Lung microvascular endothelial cell (primary cell): Measurements from ENCODE around the gene PFKM. TPM values are rescaled to one million over a fixed set of nuclear protein-coding genes. Genes with fewer than 3 reads are reported as not detected.

Experiments
- DNase-seq, 2 donors: peaks; one replicate each; pipeline versions ENCODE4 v3.0.0 to v3.0.0-alpha.2; 2010; ENCODE audit warnings: low read depth in 2 of 2
- total RNA-seq: library from RNA; depleted of rRNA; stranded (reverse); fragments of >200 nt; gene quantifications from 2 replicates; pipeline ENCODE4 v1.2.1, GENCODE V29; 2014

The PFKM gene
- total RNA-seq: 30.4 and 38.6 TPM in 2 replicates

DNA sequence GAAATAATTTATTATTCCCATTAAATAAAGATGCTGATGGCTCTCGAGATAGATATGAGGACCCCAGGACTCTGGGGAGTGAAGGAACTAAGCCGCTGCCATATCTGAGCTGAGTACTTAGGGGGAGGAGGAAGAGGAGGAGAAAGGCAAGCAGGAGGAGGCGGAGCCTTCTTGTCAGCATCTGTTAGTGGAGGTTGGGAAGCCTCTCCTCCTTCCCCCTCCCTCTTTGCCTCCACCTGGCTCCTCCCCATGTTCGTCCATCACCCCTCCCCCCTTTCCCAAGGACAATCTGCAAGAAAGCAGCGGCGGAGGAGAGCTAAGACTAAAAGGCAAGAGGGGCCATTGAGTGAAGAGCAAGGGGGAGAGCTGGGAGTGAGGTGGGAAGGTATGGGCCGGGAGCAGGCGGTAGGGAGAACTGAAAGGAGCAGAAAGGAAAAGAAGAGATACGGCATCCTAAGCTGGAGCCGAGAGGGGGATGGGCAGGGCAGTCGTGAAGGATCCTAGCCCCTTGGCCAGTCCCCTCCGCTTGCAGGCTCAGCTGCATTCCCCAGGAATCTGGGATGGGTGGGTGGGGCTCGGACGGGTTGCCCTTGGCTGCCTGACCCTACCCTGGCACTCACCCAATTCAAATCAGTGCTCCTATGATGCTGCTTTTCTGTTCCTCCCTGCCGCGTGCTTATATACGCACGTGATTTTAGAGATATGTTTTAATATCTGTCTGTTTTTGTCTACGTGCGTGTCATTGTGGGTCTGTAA, at the start of gene PFKM:
Gene PFKM (plus strand): TSS at position 287 of the 756 bp plus-strand sequence. CDS start 3,411 bp downstream, outside the sequence.
- peak; percentile 61 to 96 for DNase-seq

GRCh38 chr12:48070033-48070432, 49.1 kb upstream of the PFKM start:
- no peak for DNase-seq

DNA sequence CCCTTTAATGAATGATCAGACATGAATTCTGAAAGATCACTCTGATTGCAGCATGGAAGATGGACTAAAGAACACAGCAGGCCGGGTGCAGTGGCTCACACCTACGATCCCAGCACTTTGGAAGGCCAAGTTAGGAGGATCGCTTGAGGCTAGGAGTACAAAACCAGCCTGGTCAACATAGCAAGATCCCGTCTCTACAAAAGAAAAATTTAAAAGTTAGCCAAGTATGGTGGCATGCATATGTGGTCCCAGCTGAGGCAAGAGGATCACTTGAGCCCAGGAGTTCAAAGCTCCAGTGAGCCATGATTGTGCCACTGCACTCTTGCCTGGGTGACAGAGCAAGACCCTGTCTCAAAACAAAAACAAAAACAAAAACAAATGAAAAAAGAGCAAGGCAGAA, 48.4 kb upstream of the PFKM start:
- DNase-seq: no peak

DNA sequence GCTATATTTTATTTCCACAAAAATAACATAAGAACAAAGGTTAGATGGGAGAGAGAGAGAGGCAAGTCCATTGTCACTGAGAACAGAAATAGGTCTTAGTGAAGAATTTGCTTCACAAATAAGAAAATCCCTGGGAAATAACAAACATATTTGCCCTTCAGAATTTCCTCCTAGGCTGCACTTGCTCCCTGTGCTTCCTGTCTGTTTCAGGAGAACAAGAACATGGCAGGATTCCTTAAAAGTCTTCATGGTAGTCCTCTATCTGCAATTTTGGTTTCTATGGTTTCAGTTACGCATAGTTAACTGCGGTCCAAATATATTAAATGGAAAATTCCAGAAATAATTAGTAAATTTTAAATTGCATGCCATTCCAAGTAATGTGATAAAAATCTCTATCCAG, 47.4 kb upstream of the PFKM start:
- no peak for DNase-seq

DNA sequence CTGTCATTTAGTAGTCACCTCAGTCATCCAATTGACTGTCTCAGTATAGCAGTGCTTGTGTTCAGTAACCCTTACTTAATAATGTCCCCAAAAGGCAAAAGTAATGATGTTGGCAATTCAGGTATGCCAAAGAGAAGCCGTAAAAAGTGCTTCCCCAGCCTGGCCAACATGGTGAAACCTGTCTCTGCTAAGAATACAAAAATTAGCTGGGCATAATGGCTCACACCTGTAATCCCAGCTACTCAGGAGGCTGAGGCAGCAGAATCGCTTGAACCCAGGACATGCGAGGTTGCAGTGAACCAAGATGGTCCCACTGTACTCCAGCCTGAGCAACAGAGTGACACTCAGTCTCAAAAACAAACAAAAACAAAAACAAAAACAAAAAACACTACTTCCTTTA, 46.9 kb upstream of the PFKM start:
- DNase-seq: no peak

GRCh38 chr12:48074266-48074665, 44.9 kb upstream of the PFKM start:
- no peak for DNase-seq

- no peak for DNase-seq
These were observed 43.3 kb upstream of the PFKM start for GRCh38 chr12:48075832-48076231.

DNA sequence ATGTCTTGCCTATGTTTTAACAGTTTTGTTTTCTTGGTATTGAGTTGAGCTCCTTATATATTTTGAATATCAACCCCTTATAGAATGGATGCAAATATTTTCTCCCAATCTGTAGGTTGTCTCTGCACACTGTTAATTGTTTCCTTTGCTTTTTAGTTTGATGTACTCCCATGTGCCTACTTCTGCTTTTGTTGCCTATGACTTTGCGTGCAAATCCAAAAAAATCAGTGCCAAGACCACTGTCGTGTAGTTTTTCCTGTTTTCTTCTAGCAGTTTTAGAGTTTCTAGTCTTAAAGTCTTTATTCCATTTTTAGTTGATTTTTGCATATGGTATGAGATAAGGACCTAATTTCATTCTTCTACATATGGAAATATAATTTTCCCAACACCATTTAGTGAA, 42.1 kb upstream of the PFKM start:
- no peak for DNase-seq

- no peak for DNase-seq
These were observed 40.3 kb upstream of the PFKM start for GRCh38 chr12:48078901-48079300.

GRCh38 chr12:48080285-48080684, 38.9 kb upstream of the PFKM start:
- DNase-seq: no peak

DNA sequence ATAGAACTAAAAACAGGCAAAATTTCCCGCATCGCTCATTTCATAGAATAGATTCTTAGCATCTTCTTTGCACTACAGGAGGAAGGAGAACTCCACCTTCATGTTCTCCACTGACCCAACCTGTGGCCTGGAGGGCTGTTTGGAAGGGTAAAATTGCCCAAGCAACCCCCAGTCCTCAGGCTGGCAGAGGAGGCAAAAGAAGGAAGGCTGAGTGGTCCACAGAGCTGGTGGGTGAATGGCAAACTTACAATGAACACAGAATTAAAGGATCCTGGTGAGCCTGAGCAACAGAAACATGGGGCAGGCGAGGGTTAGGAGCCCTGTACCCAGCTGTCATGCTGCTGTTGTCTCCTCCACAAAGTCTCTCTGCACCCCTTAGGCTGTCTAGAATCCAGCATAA, 38.3 kb upstream of the PFKM start:
- no peak for DNase-seq

DNA sequence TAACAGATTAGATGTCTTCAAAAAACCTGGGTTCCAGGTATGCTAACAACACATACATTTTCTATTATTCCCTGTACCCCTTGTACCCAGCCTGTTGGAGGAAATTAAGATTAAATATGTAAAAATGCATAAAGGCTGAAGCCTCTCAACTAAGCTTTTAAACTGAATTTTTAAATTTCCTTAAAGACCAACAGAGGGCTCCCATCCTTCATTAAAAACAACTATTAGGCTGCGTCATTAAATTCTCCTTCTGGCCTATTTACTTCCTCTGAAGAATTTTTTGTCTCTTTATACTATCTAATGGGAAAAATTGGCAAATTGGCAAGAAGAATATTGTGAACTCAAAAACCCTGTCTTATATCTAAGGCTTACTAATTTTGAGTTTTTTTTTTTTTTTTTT, 35.1 kb upstream of the PFKM start:
- DNase-seq: peak; percentile 35

- no peak for DNase-seq
These were observed 34.2 kb upstream of the PFKM start for GRCh38 chr12:48084841-48085460.

DNA sequence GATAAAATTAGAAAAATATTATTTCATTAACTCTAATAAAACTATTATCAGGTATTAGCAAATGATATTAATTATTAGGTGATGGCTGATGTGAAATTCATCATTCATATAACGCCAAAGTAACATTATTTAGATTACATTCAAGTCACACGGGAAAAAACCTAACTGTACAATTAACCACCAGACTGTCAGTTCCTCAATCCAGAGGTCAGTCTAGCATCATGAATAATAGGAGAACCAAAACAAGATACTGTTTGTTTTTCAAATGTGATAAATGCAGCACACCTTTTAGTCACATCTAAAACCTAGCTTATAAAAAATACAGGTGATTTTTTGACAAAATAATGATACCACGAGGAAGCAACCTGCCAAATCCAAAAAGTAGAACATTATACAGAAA, 32.8 kb upstream of the PFKM start:
- no peak for DNase-seq

DNA sequence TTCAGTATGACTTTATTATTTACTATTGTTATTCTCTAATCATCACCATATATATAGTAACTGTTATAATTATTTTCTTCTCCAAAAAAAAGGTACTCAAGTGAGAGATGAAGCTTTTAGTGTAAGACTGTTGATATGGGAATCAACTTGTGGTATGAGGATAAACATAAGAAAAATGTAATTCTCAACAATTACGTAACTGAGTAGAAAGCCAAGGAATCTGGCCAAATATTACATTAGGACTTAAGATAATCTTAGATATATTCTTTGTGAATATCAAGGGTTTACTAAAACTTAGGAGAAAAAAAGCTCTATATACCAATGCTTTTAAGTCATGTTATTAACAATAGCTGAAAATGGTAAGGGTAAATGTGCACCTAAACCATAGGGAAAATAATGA, 26.6 kb upstream of the PFKM start:
- DNase-seq: no peak

DNA sequence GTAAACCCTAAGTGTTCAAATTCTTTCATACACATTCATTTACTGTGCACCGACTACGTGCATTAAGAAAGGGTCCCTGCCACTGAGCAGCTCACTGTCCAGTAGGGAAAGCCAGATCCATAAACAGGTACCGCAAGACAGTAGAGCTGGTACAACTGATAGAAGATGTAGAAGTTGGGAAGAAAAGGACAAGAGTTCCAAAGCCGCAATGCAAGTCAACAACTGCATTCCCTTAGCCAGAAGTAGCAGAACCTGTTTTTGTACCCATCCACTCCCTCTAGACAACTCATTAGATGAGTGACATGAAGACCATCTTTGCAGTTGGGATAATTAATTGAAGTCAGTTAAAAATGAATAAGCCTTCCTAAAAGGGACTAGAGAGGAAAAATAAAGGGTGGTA, 14.6 kb upstream of the PFKM start:
- DNase-seq: no peak

DNA sequence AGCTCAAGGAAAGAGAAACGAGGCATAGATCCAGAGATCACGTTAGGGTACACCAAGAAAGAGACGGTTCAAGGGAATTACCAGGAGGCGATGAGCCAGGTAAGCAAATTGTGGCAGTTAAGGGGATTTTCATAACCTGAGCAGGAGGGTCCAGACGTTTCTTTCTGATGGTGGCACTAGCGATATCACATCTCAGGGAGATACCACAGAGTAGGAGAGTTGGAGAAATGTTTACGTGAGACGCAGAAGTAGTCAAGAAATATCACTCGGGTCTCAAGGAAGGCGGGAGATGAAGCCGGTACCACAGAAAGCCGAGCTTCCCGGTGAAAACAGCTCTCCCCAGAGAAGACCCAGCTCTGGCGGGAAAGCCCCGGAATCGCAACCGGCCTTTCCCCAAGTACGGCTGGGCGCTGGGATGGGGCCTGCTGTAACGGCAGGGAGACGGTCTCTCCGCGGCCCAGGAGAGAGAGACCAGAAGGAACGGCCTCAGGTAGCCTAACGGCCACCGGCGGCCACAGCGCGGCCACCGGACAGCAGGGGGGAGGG, 13.8 kb upstream of the PFKM start:
- peak in 1 of 2 donors; percentile 53 for DNase-seq

DNA sequence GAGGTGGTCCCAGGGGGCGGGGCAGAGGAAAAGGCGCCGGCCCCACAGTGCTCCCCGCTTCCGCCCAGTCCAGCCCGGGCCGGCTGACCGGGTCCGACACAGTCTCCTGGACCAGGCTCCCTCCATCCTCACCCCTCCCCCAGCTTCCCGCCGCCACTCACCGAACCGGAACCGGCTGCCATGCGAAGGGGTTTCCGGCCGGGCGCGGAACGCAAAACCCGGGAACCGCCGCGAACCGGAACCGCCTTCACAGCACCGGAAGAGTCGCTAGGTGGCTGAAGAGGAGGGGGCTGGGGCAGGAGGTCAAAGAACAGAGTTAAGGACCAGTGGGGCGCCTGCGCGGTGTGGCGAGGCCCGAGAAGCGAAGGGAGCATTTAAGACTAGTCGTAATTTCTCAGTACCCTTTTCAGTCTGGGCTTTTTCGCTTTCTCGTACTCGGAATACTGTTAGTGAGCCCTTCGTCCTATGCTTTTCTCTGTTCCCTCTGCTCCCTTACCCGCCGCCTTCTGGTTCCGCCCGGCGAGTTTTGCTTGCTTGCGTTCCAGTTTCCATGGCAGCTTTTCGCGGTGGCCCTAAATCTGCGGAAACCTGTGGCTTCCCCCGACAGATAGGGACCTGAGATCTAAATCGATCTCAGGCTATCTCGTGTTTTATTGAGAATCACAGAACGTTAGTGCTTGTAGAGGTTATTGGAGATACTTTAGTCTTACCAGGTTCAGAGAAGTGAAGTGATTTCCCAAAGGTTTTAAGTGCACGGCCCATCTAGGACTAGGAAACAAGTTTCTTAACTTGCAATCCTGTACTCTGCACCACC, 13.1 kb upstream of the PFKM start, which contains the start of gene SENP1:
Gene SENP1 (minus strand): TSS at position 213 of the 814 bp plus-strand sequence. CDS start 4,607 bp downstream, outside the sequence.
- DNase-seq: peak; percentile 89 to 93

DNA sequence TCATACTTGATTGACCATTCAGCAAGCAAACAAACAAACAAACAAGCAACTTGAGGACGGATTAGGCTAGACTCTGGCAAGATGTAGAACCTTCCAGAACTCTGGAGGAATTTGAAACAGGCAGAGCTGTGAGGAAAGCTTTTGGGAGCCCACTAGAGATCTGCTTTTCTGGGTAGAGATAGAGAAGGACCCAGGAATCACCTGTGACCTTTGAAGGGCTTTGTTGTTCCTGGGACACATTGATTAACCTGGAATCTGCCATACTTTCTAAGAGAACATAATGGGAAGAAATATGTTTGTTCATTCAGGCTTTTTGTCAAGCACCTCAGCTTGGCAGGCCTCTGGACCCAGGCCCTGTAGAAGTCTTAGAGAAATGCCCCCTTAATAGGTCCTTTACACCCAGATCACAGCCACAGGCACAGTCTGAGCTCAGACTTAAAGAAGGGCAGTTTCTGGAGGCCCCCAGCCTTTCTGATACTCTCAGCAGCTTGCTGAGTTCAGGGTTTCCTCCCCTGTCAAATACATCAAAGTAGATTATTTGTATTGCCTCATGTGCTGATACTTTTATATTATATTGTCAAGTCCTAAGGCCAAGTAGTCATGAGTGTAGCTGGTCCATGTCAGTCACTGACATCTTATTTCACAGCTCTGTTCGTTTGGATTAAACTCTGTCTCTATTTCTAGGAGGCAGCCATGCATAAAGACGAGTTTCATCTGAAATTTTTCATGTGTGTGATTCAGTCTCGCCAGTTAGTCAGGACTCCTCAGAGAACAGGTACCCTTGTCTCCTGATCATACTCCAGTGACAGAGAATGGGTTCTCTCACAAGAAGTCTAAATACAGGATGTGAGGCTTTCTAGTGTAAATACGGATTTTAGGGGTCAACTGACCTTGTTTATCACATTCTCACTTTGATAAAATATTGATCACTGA, 12.2 kb upstream of the PFKM start:
- DNase-seq: no peak

GRCh38 chr12:48109424-48109823, 9.7 kb upstream of the PFKM start:
- DNase-seq: no peak
